T-helper 1 cell (primary cell): ENCODE results near the gene MTMR3.

Experiments
- DNase-seq, 5 donors: peaks; one replicate each; pipeline ENCODE4 v3.0.0-alpha.2; 2012 to 2020

The MTMR3 gene

DNA sequence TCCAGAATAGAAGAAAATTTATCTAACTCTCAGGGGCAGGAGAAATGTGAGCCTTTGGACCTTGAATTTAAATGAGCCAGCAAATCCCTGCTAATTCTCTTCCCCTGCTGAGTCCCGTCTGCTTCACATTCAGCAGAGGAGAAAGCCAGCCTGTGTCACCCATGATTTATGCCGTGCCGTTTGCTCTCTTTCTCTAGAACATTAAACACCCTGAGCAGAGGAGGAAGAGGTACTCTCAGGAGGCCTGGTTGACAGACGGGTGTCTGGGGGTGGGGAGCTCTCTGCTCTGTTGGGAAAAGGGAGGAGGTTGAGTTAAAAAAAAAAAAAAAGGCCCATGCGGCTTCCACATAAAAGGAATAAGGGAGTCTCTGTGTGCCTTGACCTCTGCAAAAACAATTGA lies 11.3 kb upstream of the MTMR3 start:
- DNase-seq = no peak

DNA sequence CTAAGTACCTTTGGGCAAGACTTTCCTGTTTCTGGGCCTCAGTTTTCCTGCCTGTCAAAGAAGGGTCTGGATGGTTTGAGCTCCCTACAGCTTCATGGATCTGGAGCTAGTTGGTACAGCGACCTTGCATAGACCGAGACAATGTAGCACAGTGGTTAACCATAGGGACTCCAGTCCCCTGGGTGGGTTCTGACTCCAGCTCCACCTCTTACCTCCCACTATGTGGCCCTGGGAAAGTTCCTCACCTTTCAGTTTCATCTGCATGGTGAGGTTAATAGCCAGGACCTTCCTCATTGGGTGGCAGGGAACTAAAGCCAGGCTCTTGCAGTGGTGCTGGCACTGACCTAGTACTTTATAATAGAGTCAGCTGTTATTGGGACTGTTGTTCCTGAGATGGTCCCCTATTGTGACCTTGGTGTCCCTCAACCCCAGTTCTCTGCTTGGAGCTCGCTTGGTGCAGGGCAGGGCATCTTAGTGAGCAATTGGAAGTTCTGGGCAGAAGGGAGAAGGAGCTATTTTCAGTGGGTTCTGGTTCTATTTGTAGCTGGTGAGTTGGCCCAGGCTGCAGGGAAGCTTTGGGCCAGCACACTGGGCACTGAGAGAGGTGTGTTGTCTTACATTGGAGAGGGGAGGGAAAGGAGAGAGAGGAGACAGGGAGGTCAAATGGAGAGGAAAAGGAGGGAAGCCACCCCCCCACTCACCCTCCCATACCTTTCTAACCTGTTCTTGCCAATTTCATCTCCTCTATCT lies 10.7 kb upstream of the MTMR3 start:
- no peak for DNase-seq

GRCh38 chr22:29872989-29873388 lies 10.0 kb upstream of the MTMR3 start:
- no peak for DNase-seq

DNA sequence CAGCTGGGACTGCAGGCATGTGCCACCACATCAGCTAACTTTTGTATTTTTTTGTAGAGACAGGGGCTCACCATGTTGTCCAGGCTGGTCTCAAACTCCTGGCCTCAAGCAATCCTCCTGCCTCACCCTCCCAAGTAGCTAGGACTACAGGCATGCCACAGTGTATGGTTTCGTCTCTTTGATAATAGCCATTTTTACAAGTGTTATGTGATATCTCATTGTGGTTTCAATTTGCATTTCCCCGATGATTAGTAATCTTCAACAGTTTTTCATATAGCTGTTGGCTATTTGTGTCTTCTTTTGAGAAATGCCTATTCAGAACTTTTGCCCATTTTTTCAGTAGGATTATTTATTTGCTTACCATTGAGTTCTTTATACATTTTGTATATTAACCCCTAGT lies 9.0 kb upstream of the MTMR3 start:
- no peak for DNase-seq

- DNase-seq = no peak
These were observed 5.4 kb upstream of the MTMR3 start for GRCh38 chr22:29877620-29878019.

DNA sequence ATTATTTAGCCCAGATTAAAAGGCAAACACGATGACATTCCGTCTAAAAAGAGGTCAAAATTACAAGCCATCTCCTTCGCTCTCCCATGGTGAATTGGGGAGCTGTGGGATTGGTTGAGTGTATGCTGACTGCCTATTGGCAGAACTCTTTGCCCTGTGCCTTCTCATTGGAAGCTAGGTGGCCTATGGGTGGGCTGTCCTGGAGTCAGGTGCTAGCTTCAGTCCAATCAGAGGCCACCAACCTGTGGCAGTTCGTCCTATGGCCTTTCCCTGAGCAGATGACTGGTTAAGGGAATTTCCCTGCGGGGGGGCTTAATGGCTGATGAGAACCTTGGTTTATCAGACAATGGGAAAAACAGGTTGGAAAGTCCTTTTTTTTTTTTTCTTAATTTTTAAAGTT lies 3.2 kb upstream of the MTMR3 start:
- DNase-seq = no peak

- no peak for DNase-seq
These were observed 294 bp upstream of the MTMR3 start for GRCh38 chr22:29882716-29883044.

DNA sequence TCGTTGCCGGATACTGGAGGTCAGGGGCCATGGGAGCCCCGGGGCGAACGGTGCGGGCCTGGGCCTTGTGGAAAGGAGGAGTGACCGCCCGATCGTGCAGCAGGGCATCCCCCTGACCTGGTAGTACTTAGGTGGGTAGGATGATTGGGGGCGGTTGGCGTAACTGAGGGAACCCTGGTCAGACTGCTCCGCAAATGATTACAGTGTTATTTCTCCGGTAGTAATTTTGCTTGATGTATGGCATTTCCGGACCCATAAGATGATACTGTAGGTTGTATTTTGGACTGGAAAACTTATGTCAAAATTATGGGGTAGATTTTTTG lies 762 bp downstream of the MTMR3 start:
- DNase-seq = no peak

- DNase-seq = no peak
These were observed 2.6 kb downstream of the MTMR3 start for GRCh38 chr22:29885610-29886009.

DNA sequence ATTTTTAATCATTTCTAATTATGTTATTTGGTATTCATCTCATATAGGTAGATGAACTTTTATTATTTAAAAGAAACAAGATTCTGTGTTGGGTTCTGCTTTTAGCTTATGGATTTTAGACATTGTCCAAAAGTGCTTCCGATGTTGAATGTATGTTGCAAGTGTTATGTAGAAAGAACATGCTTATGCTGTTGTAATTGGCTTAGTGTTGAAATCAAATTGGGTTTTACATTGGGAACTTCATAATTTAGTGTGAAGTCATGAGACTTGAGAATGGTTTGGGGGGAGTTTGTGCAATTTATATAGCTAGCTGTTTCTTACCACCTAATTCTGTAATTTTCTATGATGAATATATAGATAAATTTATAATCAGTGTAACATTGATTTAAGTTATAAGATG lies 3.6 kb downstream of the MTMR3 start:
- no peak for DNase-seq

DNA sequence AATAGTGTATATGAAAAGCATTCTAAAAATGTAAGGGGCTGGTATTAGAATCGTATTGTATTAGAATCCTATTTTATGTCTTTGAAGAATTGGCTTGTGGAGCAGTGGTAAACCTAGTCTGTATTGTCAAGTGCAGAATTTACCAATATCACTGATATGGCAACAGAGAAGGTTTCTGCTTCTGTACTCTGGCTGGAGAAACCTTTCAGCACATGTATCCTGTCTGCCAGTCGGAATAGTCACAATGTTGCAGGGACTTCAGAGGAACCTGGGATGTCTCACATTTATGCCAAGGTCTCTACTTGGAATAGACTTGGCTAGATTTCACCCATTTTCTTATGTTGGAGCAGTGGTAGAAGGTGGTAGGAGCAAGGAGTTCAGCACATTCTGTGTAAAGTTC lies 4.4 kb downstream of the MTMR3 start:
- DNase-seq = no peak

DNA sequence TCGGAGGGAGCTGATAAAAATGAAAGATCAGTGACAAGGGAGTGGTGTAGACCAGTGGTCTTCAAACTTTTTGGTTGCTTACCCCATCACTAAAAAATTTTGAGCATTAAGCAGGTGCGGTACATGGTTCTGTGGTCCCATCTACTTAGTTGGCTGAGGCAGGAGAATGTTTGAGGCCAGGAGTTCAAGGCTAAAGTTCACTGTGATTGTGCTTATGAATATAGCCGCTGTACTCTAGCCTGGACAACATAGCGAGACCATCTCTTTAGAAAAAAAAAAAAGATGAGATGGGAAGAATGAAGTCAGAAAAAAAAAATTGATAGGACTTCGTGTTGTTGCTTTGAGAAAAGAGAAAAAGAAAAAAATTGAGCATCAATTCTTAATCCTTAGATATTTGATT lies 7.8 kb downstream of the MTMR3 start:
- no peak for DNase-seq

DNA sequence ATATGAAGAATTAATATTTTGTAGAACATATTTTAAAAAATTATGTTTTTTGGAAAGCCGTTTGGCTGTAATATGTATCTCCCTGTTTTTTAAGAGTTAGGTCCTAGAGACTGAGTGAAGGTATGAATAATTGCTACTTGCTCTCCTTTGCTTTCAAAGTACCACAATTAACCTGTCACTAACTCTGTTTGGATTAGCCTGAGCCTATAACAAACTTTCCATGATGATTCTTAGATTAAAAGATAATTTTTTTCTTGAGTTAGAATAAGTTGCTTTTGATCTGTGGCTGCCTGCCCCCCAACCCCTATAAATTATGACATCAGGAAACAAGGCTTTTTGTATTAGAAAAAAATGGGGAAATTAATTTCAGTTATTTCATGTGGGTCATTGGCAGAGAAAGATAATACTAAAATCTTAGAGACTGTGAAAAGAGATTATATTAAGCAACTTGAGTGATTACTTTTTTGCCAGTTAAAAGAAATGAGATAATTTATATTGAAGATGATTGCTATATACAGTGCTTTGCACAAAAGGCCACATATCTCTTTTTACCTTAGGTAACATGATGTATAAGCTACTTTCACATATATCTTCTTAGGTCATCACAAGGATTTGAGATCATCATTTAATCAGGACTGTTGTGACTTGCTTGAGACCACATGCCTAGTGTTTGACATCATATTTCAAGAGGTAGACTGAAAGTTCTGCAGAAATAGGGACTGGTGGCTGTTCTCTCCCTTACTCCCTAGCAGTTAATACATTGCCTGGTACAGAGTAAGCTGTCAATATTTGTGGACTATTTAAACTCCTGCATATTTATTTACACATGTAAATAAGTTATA lies 9.6 kb downstream of the MTMR3 start:
- DNase-seq = no peak

DNA sequence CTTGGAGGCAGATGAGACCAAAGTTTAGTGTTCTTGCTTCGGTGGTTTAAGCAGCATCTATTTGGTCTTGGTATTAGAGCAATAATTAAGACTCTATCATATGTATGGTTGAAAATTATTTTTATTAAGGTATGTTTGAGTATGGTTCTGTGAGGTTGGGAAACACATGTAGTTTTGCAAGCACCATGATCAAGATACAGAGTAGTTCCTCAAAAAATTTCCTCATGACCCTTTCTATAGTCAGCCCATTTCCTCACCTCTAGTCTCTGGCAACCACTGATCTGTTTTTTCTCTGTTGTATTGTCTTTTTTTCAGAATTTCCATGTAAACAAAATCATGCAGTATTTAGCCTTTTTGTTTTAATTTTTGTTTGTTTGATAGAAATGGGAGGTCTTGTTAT lies 18.4 kb downstream of the MTMR3 start:
- DNase-seq = no peak

DNA sequence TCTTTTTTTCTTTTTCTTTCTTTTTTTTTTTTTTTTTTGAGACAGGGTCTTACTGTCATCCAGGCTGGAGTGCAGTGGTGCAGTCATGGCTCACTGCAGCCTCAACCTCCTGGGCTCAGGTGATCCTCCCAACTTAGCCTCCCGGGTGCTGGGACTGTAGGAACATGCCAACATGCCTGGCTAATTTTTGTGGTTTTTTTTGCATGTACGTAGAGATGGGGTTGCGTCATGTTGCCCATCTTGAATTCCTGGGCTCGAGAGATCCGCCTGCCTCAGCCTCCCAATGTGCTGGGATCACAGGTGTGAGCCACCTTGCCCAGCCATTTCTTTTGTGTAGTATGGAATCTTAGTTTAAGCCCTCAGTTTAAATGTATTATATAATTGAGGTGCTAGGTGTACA lies 20.4 kb downstream of the MTMR3 start:
- DNase-seq = no peak

- DNase-seq = no peak
These were observed 21.0 kb downstream of the MTMR3 start for GRCh38 chr22:29904020-29904419.

DNA sequence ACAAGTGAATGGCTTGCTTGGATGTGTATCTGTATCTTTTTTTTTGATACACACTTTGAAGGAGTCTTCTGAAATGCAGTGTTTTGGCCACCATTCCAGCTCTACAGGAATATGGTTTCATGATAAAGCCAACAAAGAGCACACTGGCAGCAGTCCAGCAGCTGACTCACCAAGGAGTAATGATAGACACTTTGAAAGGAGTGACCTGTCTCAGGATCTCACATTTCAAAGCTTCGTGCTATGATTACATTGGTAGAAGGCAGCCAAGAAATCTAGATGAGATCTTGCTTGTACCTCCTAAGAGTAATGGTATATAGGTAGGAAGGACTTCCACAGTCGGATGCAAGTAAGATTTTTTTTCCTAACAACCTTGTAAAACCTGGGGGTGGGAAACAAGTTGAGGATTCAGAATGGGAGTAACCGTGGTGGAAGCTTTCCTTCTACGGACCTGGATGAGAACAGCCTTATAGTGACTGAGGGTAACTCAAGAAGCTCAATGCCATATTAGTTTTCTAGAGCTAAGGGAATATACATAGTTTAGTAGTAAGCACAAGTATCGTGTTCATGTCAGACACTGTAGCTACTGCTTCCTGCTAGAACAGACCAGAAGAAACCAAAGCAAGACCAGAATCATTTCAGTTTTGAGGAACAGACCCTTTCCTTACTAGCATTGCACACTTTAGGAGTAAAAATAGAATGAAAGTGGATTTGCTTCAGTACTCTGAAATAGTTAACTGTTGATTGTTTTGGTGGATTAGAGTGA lies 25.0 kb downstream of the MTMR3 start:
- no peak for DNase-seq

DNA sequence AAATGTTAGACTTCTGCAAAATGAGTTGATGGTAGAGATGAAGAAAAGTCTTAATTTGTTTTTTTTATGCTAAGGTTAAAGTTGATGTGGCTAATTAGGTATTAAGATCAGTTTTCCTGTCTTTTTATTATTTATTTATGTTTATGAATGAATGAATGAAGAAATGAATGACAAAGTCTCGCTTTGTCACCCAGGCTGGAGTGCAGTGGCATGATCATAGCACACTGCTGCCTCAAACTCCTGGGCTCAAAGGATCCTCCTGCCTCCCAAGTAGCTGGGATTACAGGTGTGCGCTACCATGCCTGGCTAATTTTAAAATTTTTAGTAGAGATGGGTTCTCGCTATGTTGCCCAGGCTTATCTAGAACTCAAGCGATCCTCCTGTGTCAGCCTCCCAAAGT lies 29.2 kb downstream of the MTMR3 start:
- no peak for DNase-seq

GRCh38 chr22:29912605-29913398 lies 29.8 kb downstream of the MTMR3 start:
- no peak for DNase-seq

DNA sequence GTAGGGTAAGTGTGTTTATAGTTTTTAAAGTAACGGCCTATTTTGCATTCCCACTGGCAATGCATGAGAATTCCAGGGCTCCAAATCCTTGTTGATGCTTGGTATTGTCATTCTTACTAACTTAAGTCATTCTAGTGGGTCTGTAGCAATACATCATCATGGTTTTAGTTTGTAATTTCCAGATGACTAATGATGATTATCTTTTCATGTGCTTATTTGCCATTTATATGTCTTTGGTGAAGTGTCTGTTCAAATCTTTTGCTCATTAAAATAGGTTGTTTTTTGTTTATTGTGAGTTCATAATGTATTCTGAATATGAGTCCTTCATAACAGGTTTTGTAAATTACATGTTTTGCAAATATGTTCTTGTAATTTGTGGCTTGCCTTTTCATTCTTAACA lies 31.2 kb downstream of the MTMR3 start:
- DNase-seq = no peak

DNA sequence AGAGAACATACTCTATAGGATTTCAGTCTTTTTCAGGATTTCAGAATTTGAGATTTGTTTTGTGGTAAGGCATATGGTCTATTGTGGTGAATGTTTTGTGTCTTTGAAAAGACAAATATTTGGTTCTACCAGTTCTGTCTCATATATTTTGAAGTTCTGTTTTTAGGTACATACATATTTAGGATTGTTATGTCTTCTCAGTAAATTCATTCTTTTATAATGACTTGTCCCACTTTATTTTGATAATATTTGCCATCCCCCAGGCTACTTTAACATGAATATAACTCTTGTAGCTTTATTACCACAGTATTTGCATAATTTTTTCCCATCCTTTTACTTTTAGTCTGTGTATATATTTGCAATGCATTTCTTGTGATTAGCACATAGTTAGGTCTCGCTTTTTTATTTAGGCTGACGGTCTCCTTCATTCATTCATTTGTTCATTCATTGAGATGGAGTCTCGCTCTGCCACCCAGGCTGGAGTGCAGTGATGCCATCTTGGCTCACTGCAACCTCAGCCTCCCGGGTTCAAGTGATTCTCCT lies 32.1 kb downstream of the MTMR3 start:
- no peak for DNase-seq

GRCh38 chr22:29916007-29916544 lies 33.1 kb downstream of the MTMR3 start:
- no peak for DNase-seq
